ENCODE results near the gene TCP1.
"Not testable (repeated sequence)": the region's sequence is repeated elsewhere in the genome, so short reads cannot be mapped to it uniquely, and the experiment has no call there.

The TCP1 gene

GRCh38 chr6:159789377-159790148, at the start of gene TCP1:
Gene TCP1, minus strand, starts transcription at chr6:159789602. Its CDS starts 134 bp downstream, at chr6:159789468.
- peak; percentile 97 for DNase-seq (ENCODE audit: low read depth)

- DNase-seq (ENCODE audit: low read depth), result no peak
Measured at GRCh38 chr6:159838020-159838744, 48.8 kb upstream of the TCP1 start.

- no peak for DNase-seq (ENCODE audit: low read depth)
Measured at GRCh38 chr6:159837511-159837910, 48.1 kb upstream of the TCP1 start.

- no peak for DNase-seq (ENCODE audit: low read depth)
Measured at GRCh38 chr6:159836718-159837490, 47.5 kb upstream of the TCP1 start.

- DNase-seq (ENCODE audit: low read depth), result no peak
Measured at GRCh38 chr6:159833997-159834603, 44.7 kb upstream of the TCP1 start.

- no peak for DNase-seq (ENCODE audit: low read depth)
Measured at GRCh38 chr6:159833556-159833955, 44.2 kb upstream of the TCP1 start.

GRCh38 chr6:159832946-159833345, 43.5 kb upstream of the TCP1 start:
- DNase-seq (ENCODE audit: low read depth), result no peak

GRCh38 chr6:159831373-159831679, 41.9 kb upstream of the TCP1 start:
- no peak for DNase-seq (ENCODE audit: low read depth)

GRCh38 chr6:159830501-159831372, 41.3 kb upstream of the TCP1 start:
- DNase-seq (ENCODE audit: low read depth), result no peak

GRCh38 chr6:159829526-159829925, 40.1 kb upstream of the TCP1 start:
- DNase-seq (ENCODE audit: low read depth), result no peak

- DNase-seq (ENCODE audit: low read depth), result no peak
Measured at GRCh38 chr6:159828074-159828473, 38.7 kb upstream of the TCP1 start.

- no peak for DNase-seq (ENCODE audit: low read depth)
Measured at GRCh38 chr6:159826968-159827647, 37.7 kb upstream of the TCP1 start.

GRCh38 chr6:159826004-159826403, 36.6 kb upstream of the TCP1 start:
- no peak for DNase-seq (ENCODE audit: low read depth)

- DNase-seq (ENCODE audit: low read depth), result not testable (repeated sequence)
Measured at GRCh38 chr6:159824690-159825089, 35.3 kb upstream of the TCP1 start.

- DNase-seq (ENCODE audit: low read depth), result no peak
Measured at GRCh38 chr6:159823953-159824352, 34.6 kb upstream of the TCP1 start.

GRCh38 chr6:159821726-159822125, 32.3 kb upstream of the TCP1 start:
- DNase-seq (ENCODE audit: low read depth), result no peak

GRCh38 chr6:159821122-159821521, 31.7 kb upstream of the TCP1 start:
- DNase-seq (ENCODE audit: low read depth), result no peak

- no peak for DNase-seq (ENCODE audit: low read depth)
Measured at GRCh38 chr6:159819932-159820640, 30.7 kb upstream of the TCP1 start.

GRCh38 chr6:159819098-159819497, 29.7 kb upstream of the TCP1 start:
- no peak for DNase-seq (ENCODE audit: low read depth)

All from activated T-helper 1 cell treated with Interleukin-2 at 50 U/mL for 16 hours (primary cell).